HG02610 (cell line): ENCODE measurements around the gene RBBP7.

Experiments used
- ATAC-seq: cut with Tn5 transposase; IDR thresholded peaks from one replicate; pipeline ENCODE4 v1.9.1; 2021; ENCODE audit warnings: mild to moderate bottlenecking, moderate library complexity; ENCODE audit not compliant: unreplicated experiment

Gene RBBP7

DNA sequence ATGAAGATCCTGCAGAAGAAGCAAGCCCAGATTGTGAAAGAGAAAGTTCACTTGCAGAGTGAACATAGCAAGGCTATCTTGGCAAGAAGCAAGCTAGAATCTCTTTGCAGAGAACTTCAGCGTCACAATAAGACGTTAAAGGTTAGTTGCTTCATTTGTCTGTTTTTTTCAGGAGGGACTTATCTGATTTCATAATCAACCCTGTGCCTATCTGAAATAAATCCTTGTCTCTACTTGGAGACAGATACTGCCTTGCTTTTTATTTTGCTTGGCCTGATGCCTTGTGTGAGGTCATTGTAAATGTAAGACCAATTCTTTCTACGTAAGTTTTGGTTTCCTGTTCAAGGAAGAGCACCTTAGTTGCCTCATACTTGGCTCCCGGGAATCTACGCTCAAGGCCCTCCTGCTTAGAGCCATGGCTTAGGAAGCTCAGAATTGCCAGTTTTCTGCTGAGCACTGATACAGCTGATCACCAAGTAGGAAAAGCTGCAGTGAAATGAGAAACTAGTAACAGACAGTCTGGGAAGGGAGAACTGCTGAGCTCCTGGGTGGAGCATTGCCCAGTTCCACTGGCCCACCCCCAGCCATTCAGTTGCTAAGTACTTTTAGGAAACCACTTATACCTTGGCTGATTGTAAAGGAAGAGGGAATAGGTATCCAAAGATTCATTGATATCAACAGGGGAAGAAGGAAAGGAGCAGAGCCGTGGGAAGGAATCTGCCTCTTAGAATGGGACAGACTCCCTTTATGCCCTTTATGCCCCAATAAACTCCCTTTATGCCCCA lies 41.8 kb downstream of the RBBP7 start:
- no peak for ATAC-seq

DNA sequence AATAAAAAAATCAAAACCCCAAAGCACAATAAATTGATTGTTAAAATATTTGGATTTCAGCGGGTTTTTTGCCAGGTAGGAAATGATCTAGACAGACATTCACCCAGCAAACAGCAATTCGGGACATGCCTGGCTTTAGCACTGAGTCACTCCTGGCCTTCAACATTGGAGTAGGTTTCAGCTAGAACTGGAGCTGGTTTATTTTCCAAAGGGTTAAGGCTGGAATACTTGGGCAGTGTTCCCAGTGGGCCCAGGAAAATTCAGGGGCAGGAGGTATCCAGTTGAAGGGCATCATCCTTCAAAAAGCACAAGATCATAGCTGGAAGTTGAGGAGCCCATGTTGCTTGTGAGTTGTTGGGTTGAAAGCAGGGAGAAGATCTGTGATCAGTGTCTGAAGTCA lies 42.9 kb downstream of the RBBP7 start:
- ATAC-seq = no peak

- ATAC-seq = no peak
These were observed 44.0 kb downstream of the RBBP7 start for GRCh38 chrX:16826207-16826606.

GRCh38 chrX:16825264-16826035 lies 44.7 kb downstream of the RBBP7 start:
- no peak for ATAC-seq

- ATAC-seq = no peak
These were observed 47.4 kb downstream of the RBBP7 start for GRCh38 chrX:16822723-16823122.

DNA sequence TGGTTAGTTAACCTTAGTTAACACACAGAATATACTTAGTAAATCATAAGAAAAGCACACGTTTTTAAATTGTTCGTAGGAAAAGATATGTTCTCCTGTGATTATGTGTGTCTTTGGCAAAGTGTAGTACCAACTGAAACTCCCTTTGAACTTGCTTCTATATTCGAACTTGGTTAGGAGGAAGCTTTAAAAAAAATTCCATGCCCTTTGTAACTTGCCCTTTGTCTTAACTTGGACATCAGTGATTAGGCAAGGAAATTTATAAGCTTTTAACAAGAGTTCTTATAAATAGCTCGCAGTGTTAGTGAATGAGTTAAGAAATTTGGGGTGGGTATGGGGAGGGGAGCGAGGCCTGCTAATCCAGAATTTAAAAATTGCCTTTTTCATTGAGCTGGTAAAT lies 50.5 kb downstream of the RBBP7 start:
- no peak for ATAC-seq

GRCh38 chrX:16814597-16814996 lies 55.6 kb downstream of the RBBP7 start:
- no peak for ATAC-seq

DNA sequence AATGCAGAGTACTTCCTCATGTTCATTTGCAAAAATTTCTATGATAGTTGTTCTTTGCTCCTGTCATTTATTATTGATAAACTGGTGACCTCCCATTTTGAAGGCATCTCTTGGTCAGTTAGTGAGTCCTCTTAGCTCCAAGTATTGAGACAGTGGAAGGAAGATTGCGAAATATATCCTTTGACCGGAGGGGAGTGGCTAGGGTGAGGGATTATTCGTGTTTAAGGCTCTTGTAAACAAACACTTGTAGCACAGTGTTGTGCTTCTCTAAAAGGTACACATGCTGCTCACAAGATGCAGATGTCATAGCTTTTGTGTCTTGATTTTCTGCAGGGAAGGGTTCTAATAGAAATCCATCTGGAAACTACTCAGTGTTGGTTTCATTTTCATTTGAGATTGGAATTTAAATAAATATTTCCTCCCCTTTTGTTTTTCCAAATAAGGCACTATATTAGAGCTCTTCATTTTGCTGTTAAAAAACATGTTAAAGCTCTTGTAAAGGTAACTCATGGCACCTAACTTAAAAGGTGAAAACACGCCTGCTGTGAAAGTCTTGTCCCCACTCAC lies 62.1 kb downstream of the RBBP7 start:
- ATAC-seq = no peak

GRCh38 chrX:16807548-16807947 lies 62.6 kb downstream of the RBBP7 start:
- ATAC-seq = no peak

DNA sequence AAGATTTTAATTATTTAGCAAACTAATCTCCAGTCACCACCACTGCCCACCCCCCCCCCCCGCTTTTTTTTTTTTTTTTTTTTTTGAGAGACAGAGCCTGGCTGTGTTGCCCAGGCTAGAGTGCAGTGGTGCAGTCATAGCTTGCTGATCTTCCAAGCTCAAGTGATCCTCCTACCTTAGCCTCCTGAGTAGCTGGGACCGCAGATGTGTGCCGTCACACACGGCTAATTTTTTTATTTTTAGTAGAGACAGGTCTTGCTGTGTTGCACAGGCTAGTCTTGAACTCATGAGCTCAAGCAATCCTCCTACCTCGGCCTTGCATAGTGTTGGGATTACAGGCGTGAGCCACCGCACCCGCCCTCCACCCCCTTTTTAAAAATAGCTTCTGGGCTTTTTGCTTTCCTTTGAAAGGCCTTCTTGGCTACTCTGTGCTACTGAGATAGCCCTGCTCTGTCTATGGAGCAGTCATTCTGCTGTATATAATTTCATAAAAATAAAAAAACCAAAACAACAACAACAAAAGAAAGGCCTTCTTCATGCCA lies 65.2 kb downstream of the RBBP7 start:
- ATAC-seq = peak; percentile 55

- no peak for ATAC-seq
These were observed 72.3 kb downstream of the RBBP7 start for GRCh38 chrX:16797841-16798240.

DNA sequence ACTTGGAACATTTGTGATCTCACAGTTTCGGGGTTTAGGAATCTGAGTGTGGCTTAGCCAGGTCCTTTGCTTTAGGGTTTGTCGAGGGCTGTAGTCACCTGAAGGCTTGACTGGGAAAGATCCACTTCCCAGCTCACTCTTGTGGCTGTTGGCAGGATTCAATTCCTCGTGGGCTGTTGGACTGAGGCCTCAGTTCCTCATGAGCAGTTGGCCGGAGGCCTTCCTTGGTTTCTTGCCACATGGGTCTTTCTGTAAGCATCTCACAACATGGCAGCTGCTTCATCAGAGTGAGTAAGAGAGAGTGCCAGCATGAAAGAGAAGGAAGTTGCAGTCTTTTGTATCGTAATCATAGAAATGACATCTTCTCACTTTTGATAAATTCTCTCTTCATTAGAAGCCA lies 72.8 kb downstream of the RBBP7 start:
- ATAC-seq = no peak

DNA sequence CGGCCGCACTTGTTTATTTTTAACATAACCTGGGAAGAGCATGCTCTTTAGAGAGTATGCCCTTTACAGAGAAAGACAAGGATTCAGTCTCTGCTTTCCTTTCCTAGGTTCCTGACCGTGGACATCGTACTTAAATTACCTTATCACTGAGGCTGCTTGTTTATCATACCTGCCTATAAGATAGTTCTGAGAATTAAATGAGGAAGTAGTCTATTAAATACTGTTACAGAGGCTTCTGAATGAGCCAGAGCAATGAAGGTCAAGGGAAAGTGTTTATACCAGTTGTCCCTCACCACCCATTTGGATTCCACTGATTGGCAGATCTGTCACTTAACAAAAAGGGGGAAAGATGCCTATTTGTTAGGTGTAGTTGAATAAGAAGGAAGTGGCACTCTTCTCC lies 73.9 kb downstream of the RBBP7 start:
- no peak for ATAC-seq
